ENCODE results near the gene ZNF710. TPM values are rescaled to one million over a fixed set of nuclear protein-coding genes. Genes with fewer than 3 reads are reported as not detected.

ZNF710 gene
- polyA plus RNA-seq, 1 donor = 19.2 TPM

- DNase-seq (ENCODE audit: low read depth) = no peak
These were observed 38.9 kb downstream of the ZNF710 start for GRCh38 chr15:90039996-90040395.

GRCh38 chr15:90040618-90041017 is 39.5 kb downstream of the ZNF710 start:
- DNase-seq (ENCODE audit: low read depth) = no peak

GRCh38 chr15:90042356-90042755 is 41.2 kb downstream of the ZNF710 start:
- no peak for DNase-seq (ENCODE audit: low read depth)

GRCh38 chr15:90042766-90043529 is 41.8 kb downstream of the ZNF710 start:
- no peak for DNase-seq (ENCODE audit: low read depth)

- no peak for DNase-seq (ENCODE audit: low read depth)
These were observed 42.4 kb downstream of the ZNF710 start for GRCh38 chr15:90043530-90044010.

GRCh38 chr15:90044191-90044590 is 43.1 kb downstream of the ZNF710 start:
- DNase-seq (ENCODE audit: low read depth) = no peak

- DNase-seq (ENCODE audit: low read depth) = no peak
These were observed 43.8 kb downstream of the ZNF710 start for GRCh38 chr15:90044916-90045371.

GRCh38 chr15:90046289-90046688 is 45.2 kb downstream of the ZNF710 start:
- DNase-seq (ENCODE audit: low read depth) = no peak

GRCh38 chr15:90046911-90047392 is 45.8 kb downstream of the ZNF710 start:
- no peak for DNase-seq (ENCODE audit: low read depth)

GRCh38 chr15:90047956-90048575 is 46.9 kb downstream of the ZNF710 start:
- DNase-seq (ENCODE audit: low read depth) = no peak

- DNase-seq (ENCODE audit: low read depth) = no peak
These were observed 47.9 kb downstream of the ZNF710 start for GRCh38 chr15:90049030-90049429.

- DNase-seq (ENCODE audit: low read depth) = no peak
These were observed 48.8 kb downstream of the ZNF710 start for GRCh38 chr15:90049666-90050604.

- DNase-seq (ENCODE audit: low read depth) = no peak
These were observed 50.8 kb downstream of the ZNF710 start for GRCh38 chr15:90051874-90052273.

GRCh38 chr15:90053685-90054466 is 52.8 kb downstream of the ZNF710 start:
- no peak for DNase-seq (ENCODE audit: low read depth)

GRCh38 chr15:90054618-90055097 is 53.5 kb downstream of the ZNF710 start:
- no peak for DNase-seq (ENCODE audit: low read depth)

- no peak for DNase-seq (ENCODE audit: low read depth)
These were observed 54.1 kb downstream of the ZNF710 start for GRCh38 chr15:90055182-90055581.

- no peak for DNase-seq (ENCODE audit: low read depth)
These were observed 55.4 kb downstream of the ZNF710 start for GRCh38 chr15:90056529-90056928.

GRCh38 chr15:90058308-90058707 is 57.2 kb downstream of the ZNF710 start:
- no peak for DNase-seq (ENCODE audit: low read depth)

GRCh38 chr15:90058775-90059174 is 57.7 kb downstream of the ZNF710 start:
- DNase-seq (ENCODE audit: low read depth) = no peak

- no peak for DNase-seq (ENCODE audit: low read depth)
These were observed 58.3 kb downstream of the ZNF710 start for GRCh38 chr15:90059208-90059985.

All from forelimb muscle (tissue), 1 donor.